Mammary epithelial cell (primary cell): Measurements from ENCODE around the gene MGAT5.

Source experiments
- CTCF ChIP-seq, 2 donors: IDR thresholded peaks in 1 of 2; conservative IDR thresholded peaks in 1 of 2; 2 replicates each; pipeline ENCODE4 v1.5.1; 2011 to 2012; ENCODE audit warnings: inconsistent platforms in 2 of 2, low read length in 2 of 2, mild to moderate bottlenecking in 2 of 2, control low read depth in 1 of 2, low read depth in 1 of 2; ENCODE audit not compliant: insufficient read depth in 1 of 2; ENCODE audit errors: extremely low read depth in 1 of 2
- EZH2 ChIP-seq: IDR thresholded peaks from 2 replicates; pipeline ENCODE4 v1.6.1; 2012; ENCODE audit warnings: low read length, inconsistent platforms, borderline replicate concordance

- TF ChIP-seq EZH2 (no peak), CTCF (conservative IDR thresholded peaks at IDR 0.05 in 1 of 2, IDR thresholded peaks at IDR 0.05 in 1 of 2; ENCODE audit: extremely low read depth in 1 of 2, insufficient read depth in 1 of 2, low read depth in 1 of 2, low read length in 2 of 2) (no peak)
Measured at GRCh38 chr2:134277223-134277622, 23.4 kb downstream of the MGAT5 start.
